ENCODE data around the gene DRC7.
"Not testable (repeated sequence)": the region's sequence is repeated elsewhere in the genome, so short reads cannot be mapped to it uniquely, and the experiment has no call there.

Gene DRC7

DNA sequence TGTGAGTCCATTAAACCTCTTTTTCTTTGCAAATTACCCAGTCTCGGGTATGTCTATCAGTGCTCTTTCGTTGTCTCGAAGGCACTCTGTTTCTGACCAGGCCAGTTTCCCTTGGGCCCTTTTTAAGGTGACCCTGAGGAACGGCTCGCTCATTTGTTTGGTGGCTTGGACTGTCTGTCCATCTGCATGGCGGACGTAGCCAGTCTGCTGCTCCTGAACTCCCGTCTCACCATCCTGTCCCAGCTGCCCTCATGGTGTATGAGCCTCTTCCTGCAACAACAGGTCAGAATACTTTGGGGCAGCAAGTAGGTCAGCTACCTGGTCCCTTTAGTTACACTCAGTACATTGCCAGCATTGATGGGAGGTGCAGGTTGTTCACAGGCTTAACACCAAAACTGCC, 19.0 kb downstream of the DRC7 start:
- no peak for DNase-seq (ENCODE audit: low read depth in 3 of 3)

DNA sequence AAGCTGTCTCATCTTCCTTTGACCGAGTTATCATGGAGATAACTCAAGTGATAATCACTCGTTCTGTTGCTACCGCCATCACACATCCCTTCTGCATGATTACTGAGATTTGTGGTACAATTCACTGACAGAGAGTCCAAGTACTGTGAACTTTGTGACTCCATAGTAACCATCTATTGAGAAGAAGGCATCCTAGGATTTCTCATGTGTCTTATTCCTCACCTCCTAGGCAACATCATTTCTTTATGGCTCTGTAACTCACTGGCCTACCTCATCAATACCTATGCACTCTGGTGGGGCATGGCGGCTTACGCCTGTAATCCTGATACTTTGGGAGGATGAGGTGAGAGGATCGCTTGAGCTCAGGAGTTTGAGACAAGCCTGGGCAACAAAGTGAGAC, 19.4 kb downstream of the DRC7 start:
- DNase-seq (ENCODE audit: low read depth in 3 of 3) = no peak

DNA sequence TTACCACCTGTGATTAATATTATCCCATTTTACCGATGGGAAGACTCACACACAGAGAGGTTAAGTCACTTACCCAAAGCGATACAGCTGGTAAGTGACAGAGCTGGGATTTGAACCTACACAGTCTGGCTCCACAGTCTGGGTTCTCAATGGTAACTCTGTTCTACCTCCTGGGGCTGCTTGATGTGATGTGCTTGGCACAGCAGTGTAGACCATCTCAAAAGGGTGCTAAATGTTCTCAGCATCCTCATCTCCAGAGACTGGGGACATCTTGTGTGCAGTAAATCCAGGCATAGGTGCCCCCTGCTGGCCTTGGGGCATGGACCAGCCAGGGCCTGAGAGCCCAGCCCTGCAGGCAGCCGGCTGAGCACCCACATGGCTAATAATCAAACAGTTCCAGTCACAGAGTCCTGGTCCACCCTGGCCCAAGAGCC, 25.6 kb downstream of the DRC7 start:
- peak in 1 of 3 experiments; percentile 41 for DNase-seq (ENCODE audit: low read depth in 3 of 3)

DNA sequence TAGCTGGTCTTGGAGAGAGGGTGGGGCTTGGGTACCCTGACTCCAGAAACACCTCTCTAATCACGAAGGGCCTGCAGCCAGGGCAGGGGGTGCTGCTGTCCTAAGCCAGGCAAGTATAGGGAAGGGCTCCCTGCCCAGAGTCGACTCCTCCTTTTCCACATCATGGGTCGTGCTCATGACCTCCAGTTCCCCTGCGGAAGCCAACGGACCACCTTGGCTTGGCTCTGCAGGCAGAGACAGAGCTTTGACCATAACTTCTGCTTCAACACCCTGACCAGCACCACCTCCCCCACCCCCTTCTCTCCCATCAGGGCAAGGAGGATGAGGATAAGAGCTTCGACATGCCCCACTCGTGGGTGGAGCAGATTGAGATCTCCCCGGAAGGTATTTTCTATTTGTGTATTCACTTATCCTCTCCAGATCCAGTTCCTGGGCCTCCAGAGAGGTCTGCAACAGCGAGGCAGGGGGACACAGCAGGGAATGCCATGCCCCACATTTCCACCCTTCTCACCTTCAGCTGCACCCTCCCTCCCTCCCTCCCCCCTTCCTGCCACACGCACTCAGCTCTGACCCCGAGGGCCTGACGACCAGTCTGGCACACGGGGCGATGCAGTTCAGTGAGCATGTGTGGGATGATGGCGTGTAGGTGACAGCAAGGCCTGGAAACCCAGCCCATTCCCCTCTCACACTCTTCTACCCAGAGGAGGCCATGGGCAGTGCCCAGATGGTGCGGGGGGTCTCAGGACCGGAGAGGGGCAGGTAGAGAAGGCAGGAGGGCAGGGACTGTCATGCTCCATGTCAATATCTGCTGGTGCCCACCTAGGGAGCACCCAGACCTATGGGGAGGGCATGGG, 27.0 kb downstream of the DRC7 start:
- no peak for DNase-seq (ENCODE audit: low read depth in 3 of 3)

DNA sequence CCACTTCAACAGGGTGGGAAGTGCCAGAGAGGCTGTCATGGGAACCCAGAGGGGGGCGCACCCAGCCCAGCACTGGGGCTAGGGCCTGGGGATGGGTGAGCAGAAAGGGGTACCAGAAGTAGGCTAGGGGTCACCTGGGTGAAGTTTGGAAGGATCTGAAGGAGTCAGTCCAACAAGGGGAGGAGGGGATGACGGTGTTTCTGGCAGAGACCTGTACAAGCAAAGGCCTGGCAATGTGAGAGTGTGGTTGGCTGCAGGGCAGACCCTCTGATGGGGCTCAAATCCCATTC, 27.5 kb downstream of the DRC7 start:
- no peak for DNase-seq (ENCODE audit: low read depth in 3 of 3)

DNA sequence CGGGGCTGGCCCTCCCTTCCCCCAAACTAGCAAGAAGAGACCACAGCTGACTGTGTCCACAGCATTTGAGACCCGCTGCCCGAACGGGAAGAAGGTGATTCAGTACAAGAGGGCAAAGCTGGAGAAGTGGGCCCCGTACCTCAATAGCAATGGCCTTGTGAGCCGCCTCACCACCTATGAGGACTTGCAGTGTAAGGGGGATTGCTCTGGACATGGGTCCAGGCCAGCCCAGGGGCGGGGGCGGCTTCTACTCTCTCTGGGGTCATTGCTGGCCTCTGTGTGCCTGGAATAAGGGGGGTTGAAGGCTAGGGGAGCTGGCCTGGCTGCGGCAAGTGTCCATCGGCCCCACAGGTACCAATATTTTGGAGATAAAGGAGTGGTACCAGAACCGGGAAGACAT, 28.0 kb downstream of the DRC7 start:
- no peak for DNase-seq (ENCODE audit: low read depth in 3 of 3)

DNA sequence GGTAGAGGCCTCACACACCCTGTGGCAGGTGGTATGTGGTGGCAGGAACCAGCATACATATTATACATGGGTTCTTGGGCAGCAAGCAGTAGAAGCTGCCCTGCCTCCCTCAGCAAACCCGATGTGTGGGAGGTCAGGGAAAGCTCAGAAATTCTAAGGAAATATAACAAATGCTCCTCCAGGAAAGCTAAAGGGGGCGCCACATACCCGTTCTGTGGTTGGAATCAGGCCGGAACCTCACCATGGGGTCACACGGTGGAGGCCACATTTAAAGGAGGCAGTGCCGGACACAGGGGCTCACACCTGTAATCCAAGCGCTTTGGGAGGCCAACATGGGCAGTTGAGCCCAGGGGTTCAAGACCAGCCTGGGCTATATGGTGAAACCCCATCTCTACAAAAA, 28.6 kb downstream of the DRC7 start:
- no peak for DNase-seq (ENCODE audit: low read depth in 3 of 3)

DNA sequence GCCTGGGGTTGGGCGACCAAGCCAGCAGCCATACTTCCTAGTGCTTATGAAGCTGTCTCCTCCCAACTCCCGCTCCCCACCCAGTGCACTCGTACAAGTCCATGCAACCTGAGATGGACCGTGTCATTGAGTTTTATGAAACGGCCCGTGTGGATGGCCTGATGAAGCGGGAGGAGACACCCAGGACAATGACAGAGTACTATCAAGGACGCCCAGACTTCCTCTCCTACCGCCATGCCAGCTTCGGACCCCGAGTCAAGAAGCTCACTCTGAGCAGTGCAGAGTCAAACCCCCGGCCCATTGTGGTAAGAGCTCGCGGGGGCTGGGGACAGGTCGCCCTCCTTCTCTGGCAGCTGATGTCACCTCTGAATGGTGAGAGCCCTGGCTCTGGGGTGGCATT, 29.9 kb downstream of the DRC7 start:
- no peak for DNase-seq (ENCODE audit: low read depth in 3 of 3)

DNA sequence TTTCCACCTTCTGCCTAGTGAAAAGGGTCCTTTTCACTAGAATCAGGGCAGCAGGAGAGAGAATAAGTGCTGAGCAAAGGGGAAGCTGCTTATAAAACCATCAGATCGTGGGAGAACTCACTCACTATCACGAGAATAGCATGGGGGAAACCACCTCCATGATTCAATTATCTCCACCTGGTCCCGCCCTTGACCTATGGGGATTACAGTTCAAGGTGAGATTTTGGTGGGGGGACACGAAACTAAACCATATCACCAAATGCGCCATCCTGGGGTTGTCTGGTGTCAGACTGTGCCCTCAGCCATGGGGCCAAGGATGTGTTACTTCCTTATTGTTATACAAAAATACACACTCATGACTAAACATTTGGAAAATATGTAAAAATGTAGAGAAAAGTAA, 30.5 kb downstream of the DRC7 start:
- DNase-seq (ENCODE audit: low read depth in 3 of 3) = no peak

DNA sequence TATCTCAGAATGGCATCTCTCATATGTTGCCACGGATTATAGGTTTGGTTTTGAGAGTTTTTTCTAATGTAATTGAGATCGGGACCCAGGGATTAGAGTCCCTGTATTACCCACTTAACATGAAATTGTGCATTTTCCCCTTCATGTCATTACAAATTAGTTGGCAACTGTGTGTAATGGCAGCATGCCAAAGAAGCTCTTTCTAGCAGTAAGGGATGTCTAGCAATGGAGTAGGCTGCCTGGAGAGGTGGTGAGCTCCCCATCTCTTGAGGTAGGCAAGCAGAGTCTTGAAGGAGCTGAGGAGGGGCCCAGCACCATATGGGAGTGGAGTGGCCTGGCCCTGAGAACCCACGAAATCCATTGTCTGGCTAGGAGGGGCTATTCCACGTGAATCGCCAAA, 30.9 kb downstream of the DRC7 start:
- no peak for DNase-seq (ENCODE audit: low read depth in 3 of 3)

DNA sequence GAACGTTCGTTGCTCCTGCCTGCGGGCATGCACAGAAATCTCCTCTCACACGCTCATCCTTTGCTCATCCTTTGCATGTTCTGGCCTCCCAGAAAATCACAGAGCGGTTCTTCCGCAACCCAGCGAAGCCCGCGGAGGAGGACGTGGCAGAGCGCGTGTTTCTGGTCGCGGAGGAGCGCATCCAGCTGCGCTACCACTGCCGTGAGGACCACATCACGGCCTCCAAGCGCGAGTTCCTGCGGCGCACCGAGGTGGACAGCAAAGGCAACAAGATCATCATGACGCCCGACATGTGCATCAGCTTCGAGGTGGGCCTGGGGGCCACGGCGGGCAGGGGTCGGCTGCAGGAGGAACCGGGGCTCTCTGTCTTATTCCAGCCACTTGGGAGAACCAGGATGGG, 31.4 kb downstream of the DRC7 start:
- no peak for DNase-seq (ENCODE audit: low read depth in 3 of 3)

DNA sequence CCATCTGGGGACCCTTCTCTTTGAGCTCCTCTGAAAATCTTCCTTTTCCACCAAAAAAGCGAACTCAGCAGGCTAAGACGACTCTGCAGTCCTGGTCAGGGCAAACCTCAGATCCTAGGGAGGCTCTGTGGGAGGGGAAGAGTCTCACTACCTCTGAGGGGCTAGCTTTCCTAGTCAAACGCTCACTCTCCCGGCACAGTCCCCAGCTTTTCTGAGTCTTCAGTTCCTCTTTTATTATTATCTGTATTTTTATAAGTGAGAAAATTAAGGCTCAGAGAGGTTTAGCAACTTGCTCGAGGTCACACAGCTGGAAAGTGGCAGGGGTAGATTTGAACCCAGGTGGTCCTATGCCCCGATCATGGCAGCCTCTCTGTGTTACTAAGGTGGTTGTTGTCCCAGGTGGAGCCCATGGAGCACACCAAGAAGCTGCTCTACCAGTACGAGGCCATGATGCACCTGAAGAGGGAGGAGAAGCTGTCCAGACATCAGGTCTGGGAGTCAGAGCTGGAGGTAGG, 31.9 kb downstream of the DRC7 start:
- DNase-seq (ENCODE audit: low read depth in 3 of 3) = no peak

DNA sequence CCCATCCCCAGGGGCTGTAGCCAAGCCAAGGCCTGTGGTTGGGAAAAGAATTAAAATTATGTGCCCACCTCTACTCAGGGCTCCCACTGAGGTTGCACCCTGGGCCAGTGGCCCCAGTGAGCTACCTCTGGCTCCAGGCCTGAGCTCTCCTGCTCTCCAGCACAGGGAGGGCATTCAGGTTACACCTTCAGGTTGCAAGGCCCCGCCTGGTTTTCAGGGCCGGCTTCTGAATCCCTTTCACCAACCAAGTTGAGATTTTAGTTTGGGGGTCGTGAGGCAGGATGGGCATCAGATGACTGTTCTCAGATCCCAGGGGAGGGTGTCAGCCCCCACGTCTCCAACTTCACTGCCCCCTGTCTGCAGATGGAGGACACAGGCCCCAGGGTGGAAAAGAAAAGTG, 33.0 kb downstream of the DRC7 start:
- DNase-seq (ENCODE audit: low read depth in 3 of 3) = no peak

DNA sequence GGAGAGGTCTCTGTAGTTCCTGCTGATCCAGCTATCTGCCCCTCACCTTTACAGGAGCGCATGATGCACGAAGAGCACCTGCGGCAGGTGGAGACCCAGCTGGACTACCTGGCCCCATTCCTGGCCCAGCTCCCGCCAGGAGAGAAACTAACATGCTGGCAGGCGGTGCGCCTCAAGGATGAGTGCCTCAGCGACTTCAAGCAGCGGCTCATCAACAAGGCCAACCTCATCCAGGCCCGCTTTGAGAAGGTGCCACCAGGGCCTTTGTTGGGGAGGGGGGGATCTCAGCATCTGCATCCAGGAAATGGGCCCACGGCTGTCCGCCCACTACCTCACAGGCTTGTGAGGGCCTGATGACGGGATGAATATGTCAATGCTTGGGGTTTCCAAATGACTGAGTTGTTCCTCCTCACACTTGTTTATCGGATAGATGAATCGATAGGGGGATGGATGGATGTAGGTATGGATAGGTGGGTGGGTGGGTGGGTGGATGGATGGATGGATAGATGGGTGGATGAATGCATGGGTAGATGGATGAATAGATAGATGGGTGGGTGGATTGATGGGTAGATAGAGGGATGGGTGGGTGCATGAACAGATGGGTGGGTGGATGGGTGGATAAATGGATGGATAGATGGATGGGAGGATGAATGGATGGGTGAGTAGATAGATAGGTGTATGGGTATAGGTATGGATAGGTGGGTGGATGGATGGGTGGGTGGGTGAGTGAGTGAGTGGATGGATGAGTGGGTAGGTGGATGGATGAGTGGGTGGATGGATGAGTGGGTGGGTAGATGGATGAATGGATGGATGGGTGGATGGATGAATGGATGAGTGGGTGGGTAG, 34.0 kb downstream of the DRC7 start:
- no peak for DNase-seq (ENCODE audit: low read depth in 3 of 3)

DNA sequence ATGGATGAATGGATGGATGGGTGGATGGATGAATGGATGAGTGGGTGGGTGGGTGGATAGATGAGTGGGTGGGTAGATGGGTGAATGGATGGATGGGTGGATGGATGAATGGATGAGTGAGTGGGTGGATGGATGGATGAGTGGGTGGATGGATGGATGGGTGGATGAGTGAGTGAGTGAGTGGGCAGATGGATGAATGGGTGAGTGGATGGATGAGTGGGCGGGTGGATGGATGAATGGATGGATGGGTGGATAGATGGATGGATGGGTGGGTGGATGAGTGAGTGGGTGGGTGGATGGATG, 34.5 kb downstream of the DRC7 start:
- DNase-seq (ENCODE audit: low read depth in 3 of 3) = no peak

DNA sequence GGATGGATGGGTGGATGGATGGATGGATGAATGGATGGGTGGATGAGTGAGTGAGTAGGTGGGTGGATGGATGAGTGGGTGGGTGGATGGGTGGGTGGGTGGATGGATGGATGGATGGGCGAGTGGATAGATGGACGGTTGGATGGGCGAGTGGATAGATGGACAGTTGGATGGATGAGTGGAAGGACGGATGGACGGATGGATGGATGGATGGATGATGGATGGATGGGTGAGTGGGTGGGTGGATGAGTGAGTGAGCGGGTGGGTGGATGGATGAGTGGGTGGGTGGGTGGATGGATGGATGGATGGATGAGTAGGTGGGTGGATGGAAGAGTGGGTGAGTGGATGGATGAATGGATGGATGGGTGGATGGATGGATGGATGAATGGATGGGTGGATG, 35.2 kb downstream of the DRC7 start:
- not testable (repeated sequence) for DNase-seq (ENCODE audit: low read depth in 3 of 3)

DNA sequence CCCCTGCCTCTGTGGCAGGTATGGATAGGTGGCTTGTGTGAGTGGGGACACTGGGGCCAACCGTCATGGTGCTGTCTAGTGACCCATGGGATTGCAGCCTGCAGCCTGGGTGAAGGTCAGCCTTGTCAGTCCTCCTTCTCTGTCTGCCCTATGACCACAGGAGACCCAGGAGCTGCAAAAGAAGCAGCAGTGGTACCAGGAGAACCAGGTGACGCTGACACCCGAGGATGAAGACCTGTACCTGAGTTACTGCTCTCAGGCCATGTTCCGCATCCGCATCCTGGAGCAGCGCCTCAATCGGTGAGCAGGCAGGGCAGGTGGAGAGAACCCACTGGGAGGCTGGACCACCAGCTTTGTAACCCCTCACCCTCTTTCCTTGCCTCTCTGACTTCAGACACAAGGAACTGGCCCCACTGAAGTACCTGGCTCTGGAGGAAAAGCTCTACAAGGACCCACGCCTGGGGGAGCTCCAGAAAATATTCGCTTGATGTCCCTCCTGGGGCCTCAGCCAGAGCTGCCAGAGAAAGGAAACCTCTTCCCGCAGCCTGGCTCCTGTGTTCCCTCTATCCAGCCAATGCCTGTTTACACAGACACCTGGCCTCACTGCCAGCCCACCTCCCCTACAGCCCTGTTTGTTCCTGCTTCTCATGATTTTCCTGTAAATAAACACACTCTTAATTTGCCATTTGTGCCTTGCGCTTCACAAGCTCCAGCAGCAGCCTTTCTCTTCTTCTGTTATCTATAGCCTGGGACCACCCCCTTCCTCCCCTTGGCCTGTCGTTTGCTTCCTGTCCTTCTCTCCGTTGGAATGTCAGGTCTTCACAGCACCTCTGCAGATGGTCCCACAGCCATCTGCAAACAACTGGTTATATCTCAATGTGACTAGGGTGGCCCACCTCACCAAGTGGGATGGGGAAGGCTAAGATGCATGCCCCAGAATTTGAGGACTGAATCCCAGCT, 36.4 kb downstream of the DRC7 start:
- no peak for DNase-seq (ENCODE audit: low read depth in 3 of 3)

DNA sequence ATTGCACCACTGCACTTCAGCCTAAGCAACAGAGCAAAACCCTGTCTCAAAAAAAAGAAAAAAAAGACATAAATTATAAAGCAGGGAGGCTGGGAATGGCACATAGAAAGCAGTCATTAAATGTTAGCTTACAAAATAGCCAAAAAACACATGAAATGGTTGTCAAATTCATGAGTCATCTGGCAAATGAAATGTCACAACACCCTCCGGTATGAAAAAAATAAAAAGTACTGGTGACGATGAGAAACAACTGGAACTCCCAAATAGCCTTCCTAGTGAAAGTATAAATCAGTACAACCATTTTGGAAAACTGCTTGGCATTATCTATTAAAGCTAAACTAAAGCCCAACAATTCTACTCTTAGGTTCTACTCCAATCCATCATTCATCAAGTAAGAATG, 37.4 kb downstream of the DRC7 start:
- no peak for DNase-seq (ENCODE audit: low read depth in 3 of 3)

DNA sequence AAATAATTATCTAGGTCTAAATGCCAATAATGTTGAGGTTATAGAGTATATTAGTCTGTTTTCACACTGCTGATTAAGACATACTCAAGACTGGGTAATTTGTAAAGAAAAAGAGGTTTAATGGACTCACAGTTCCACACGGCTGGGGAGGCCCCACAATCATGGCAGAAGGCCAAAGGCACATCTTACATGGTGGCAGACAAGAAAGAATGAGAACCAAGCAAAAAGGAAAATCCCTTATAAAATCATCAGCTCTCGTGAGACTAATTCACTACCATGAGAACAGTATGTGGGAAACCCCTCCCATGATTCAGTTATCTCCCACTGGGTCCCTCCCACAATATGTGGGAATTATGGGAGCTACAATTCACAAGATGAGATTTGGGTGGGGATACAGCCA, 38.1 kb downstream of the DRC7 start:
- DNase-seq (ENCODE audit: low read depth in 3 of 3) = no peak

DNA sequence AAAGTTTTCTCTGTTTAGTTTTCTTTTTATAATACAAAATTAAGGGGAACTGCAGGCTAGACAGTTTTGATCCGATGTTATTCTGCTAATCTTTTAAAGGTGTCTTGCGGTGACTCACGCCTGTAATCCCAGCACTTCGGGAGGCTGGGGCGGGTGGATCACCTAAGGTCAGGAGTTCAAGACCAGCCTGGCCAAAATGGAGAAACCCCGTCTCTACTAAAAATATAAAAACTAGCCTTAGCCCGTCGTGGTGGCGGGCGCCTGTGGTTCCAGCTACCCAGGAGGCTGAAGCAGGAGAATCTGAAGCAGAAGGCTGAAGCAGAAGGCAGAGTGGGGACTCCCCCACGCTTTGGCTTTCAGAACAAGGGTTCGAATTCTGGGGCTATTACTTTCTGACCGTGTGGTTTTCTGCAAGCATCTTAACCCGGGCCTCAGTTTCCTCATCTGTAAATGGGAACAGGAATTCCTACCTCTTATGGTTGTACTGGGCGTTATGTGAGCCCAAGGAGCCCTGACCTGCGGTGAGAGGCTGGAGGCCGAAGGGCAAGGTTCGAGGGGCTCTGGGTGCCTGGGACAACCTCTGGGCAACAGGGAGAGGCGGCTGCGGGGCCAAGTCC, 39.8 kb downstream of the DRC7 start:
- DNase-seq (ENCODE audit: low read depth in 3 of 3) = no peak

DNA sequence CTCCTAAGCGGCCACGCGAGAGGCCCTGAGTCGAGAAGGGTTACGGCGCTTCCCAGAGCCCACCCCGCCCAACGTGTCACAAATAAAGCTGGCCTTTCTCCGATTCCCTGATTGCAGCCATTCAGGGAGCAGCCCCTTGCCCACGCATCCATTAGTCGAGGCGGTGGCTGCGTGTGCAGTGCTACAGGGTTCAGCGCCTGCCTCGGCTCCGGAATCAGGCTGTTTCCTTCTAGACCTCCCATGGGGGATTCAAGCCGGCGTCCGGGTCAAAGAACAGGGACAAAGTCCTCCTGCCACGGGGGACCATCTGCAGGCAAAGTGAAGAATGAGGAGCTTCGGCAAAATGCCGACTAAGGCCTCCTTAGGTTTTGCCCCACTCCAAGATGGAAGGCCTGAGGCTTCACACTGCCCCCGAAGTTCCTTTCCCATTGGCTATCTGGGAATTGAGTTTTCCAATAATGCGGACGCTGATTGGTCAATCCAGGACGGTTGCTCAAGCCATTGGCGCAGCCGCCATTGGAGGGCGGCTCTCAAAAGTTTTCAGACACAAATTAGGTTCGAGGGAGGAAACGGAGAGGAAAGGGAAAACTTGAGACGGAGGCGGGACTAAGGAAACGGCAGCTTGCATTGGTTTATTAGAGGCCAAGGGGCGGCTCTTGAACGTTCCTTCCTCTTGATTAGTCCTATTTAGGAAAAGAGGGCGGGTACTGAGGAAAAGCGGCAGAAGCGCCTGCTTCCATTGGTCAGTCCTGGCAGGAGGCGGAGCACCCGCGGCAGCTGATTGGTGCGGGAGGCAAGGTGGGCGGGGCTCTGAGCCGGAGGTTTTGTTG, 40.5 kb downstream of the DRC7 start:
- peak; percentile 94 to 98 (median 96) for DNase-seq (ENCODE audit: low read depth in 3 of 3)
